ENCODE measurements around the gene NFATC1.
A peak's percentile ranks its signal among the peaks of the same experiment; 100 is the strongest.

The NFATC1 gene

GRCh38 chr18:79439628-79440023 lies 43.9 kb downstream of the NFATC1 start:
- H3K27me3 Mint-ChIP-seq = no peaks in the 10 kb centered on the region
- DNase-seq (no peak), ATAC-seq (no peak)
- H3K27ac Mint-ChIP-seq = peak overlapping the region; percentile 5
- no peaks in the 10 kb centered on the region for H3K9me3 Mint-ChIP-seq
- H3K4me3 Mint-ChIP-seq = no peak overlapping the region
- H3K4me1 Mint-ChIP-seq = peaks cover 48% of the 10 kb centered on the region
- peaks cover 41% of the 10 kb centered on the region for H3K36me3 Mint-ChIP-seq (ENCODE audit: low read depth)

GRCh38 chr18:79440316-79441110 lies 44.8 kb downstream of the NFATC1 start:
- Mint-ChIP-seq H3K36me3 (ENCODE audit: low read depth) (peaks cover 37% of the 10 kb centered on the region), H3K27ac (no peak overlapping the region), H3K4me1 (peaks cover 43% of the 10 kb centered on the region), H3K27me3 (no peaks in the 10 kb centered on the region), H3K4me3 (no peak overlapping the region), H3K9me3 (no peaks in the 10 kb centered on the region)
- DNase-seq (no peak), ATAC-seq (no peak)

- Mint-ChIP-seq H3K4me3 (no peak overlapping the region), H3K27me3 (no peaks in the 10 kb centered on the region), H3K9me3 (no peaks in the 10 kb centered on the region), H3K4me1 (peaks cover 40% of the 10 kb centered on the region), H3K27ac (peak overlapping the region; percentile 42), H3K36me3 (ENCODE audit: low read depth) (peaks cover 36% of the 10 kb centered on the region)
- DNase-seq (no peak), ATAC-seq (no peak)
Observed at GRCh38 chr18:79441420-79441819, 45.7 kb downstream of the NFATC1 start.

- DNase-seq (no peak), ATAC-seq (peak; percentile 15)
- H3K27ac Mint-ChIP-seq = peak overlapping the region; percentile 56
- H3K36me3 Mint-ChIP-seq (ENCODE audit: low read depth) = peaks cover 40% of the 10 kb centered on the region
- no peaks in the 10 kb centered on the region for H3K27me3 Mint-ChIP-seq
- H3K4me3 Mint-ChIP-seq = no peak overlapping the region
- no peaks in the 10 kb centered on the region for H3K9me3 Mint-ChIP-seq
- peaks cover 42% of the 10 kb centered on the region for H3K4me1 Mint-ChIP-seq
Observed at GRCh38 chr18:79442508-79443221, 46.9 kb downstream of the NFATC1 start.

GRCh38 chr18:79445221-79445620 lies 49.5 kb downstream of the NFATC1 start:
- H3K36me3 Mint-ChIP-seq (ENCODE audit: low read depth) = peaks cover 32% of the 10 kb centered on the region
- H3K9me3 Mint-ChIP-seq = no peaks in the 10 kb centered on the region
- no peaks in the 10 kb centered on the region for H3K27me3 Mint-ChIP-seq
- no peak for DNase-seq
- peak overlapping the region; percentile 24 for H3K4me3 Mint-ChIP-seq
- H3K27ac Mint-ChIP-seq = peak overlapping the region; percentile 39
- peaks cover 24% of the 10 kb centered on the region for H3K4me1 Mint-ChIP-seq
- ATAC-seq = no peak

GRCh38 chr18:79445696-79446561 lies 50.2 kb downstream of the NFATC1 start:
- ATAC-seq (no peak), DNase-seq (no peak)
- H3K9me3 Mint-ChIP-seq = no peaks in the 10 kb centered on the region
- H3K4me1 Mint-ChIP-seq = peaks cover 24% of the 10 kb centered on the region
- no peaks in the 10 kb centered on the region for H3K27me3 Mint-ChIP-seq
- peaks cover 31% of the 10 kb centered on the region for H3K36me3 Mint-ChIP-seq (ENCODE audit: low read depth)
- H3K27ac Mint-ChIP-seq = peak overlapping the region; percentile 64
- H3K4me3 Mint-ChIP-seq = no peak overlapping the region

GRCh38 chr18:79446931-79447330 lies 51.2 kb downstream of the NFATC1 start:
- H3K4me3 Mint-ChIP-seq = no peak overlapping the region
- no peak overlapping the region for H3K27ac Mint-ChIP-seq
- H3K9me3 Mint-ChIP-seq = no peaks in the 10 kb centered on the region
- peaks cover 18% of the 10 kb centered on the region for H3K4me1 Mint-ChIP-seq
- H3K27me3 Mint-ChIP-seq = no peaks in the 10 kb centered on the region
- no peak for ATAC-seq
- peaks cover 35% of the 10 kb centered on the region for H3K36me3 Mint-ChIP-seq (ENCODE audit: low read depth)
- DNase-seq = no peak

- H3K36me3 Mint-ChIP-seq (ENCODE audit: low read depth) = peaks cover 36% of the 10 kb centered on the region
- no peak for DNase-seq
- no peak overlapping the region for H3K4me3 Mint-ChIP-seq
- ATAC-seq = peak; percentile 27
- peaks cover 16% of the 10 kb centered on the region for H3K4me1 Mint-ChIP-seq
- H3K27me3 Mint-ChIP-seq = no peaks in the 10 kb centered on the region
- H3K27ac Mint-ChIP-seq = peak overlapping the region; percentile 67
- no peaks in the 10 kb centered on the region for H3K9me3 Mint-ChIP-seq
Observed at GRCh38 chr18:79447703-79448367, 52.1 kb downstream of the NFATC1 start.

GRCh38 chr18:79448621-79449020 lies 52.9 kb downstream of the NFATC1 start:
- Mint-ChIP-seq H3K4me3 (no peak overlapping the region), H3K36me3 (ENCODE audit: low read depth) (peaks cover 35% of the 10 kb centered on the region), H3K27me3 (no peaks in the 10 kb centered on the region), H3K4me1 (peaks cover 12% of the 10 kb centered on the region), H3K9me3 (no peaks in the 10 kb centered on the region), H3K27ac (no peak overlapping the region)
- no peak for ATAC-seq
- DNase-seq = no peak

GRCh38 chr18:79449551-79450288 lies 54.0 kb downstream of the NFATC1 start:
- DNase-seq = no peak
- peaks cover 35% of the 10 kb centered on the region for H3K36me3 Mint-ChIP-seq (ENCODE audit: low read depth)
- H3K4me3 Mint-ChIP-seq = no peak overlapping the region
- H3K27me3 Mint-ChIP-seq = no peaks in the 10 kb centered on the region
- ATAC-seq = no peak
- H3K9me3 Mint-ChIP-seq = no peaks in the 10 kb centered on the region
- H3K4me1 Mint-ChIP-seq = peaks cover 12% of the 10 kb centered on the region
- H3K27ac Mint-ChIP-seq = no peak overlapping the region

- no peak for DNase-seq
- Mint-ChIP-seq H3K4me3 (no peak overlapping the region), H3K27me3 (no peaks in the 10 kb centered on the region), H3K9me3 (no peaks in the 10 kb centered on the region), H3K27ac (no peak overlapping the region), H3K4me1 (peaks cover 9% of the 10 kb centered on the region), H3K36me3 (ENCODE audit: low read depth) (peaks cover 36% of the 10 kb centered on the region)
- ATAC-seq = no peak
Observed at GRCh38 chr18:79450289-79451080, 54.8 kb downstream of the NFATC1 start.

GRCh38 chr18:79451237-79452125 lies 55.8 kb downstream of the NFATC1 start:
- ATAC-seq (no peak), DNase-seq (no peak)
- Mint-ChIP-seq H3K27ac (no peak overlapping the region), H3K27me3 (no peaks in the 10 kb centered on the region), H3K4me1 (peaks cover 6% of the 10 kb centered on the region), H3K36me3 (ENCODE audit: low read depth) (peaks cover 32% of the 10 kb centered on the region), H3K4me3 (no peak overlapping the region), H3K9me3 (no peaks in the 10 kb centered on the region)
